SKM-1 treated with dmso at 0.1 percent for 144 hours (cell line): ENCODE measurements around the gene CPXCR1.
"Not testable (repeated sequence)": the region's sequence is repeated elsewhere in the genome, so short reads cannot be mapped to it uniquely, and the experiment has no call there.

Source experiments
- DNase-seq: peaks from one replicate; lab custom pipeline; 2025; ENCODE audit not compliant: unreplicated experiment; lab: John Stamatoyannopoulos, UW

The CPXCR1 gene

GRCh38 chrX:88746925-88747324, at the start of gene CPXCR1:
Gene CPXCR1 (plus strand): TSS chrX:88747225. CDS start chrX:88753415, 6,190 bp downstream.
- DNase-seq: no peak

DNA sequence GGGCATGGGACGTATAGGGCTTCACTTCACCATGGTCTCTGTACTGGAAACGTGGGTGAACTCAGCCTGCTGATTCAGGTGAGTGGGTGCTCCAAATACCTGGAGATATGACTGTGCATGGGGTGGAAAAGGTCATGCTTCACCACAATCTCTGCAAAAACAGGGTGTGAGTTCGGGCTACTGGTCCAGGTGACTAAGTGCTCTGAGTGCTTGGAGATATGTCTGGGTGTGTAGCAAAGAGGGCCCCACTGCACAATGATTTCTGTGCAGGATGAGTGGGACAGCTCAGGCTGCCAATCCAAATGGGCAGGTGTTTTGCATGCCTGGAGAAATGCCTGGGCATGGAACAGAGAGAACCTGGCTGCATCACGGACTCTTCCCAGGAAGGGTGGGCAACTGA, 11.2 kb upstream of the CPXCR1 start:
- no peak for DNase-seq

GRCh38 chrX:88746215-88746614, 810 bp upstream of the CPXCR1 start:
- DNase-seq: not testable (repeated sequence)

DNA sequence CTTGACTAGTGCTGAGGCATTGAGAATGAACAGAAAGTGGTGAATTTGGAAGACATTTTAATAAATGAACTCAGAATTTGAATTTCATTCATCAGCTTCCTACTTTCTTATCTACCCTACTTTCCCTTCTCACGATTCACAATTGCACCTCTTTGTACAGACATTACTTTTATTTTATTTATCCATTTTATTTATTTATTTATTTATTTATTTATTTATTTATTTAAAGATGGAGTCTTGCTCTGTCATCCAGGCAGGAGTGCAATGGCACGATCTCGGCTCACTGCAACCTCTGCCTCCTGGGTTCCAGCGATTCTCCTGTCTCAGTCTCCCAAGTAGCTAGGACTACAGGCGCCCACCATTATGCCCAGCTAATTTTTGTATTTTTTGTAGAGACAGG, 5.3 kb downstream of the CPXCR1 start:
- DNase-seq: not testable (repeated sequence)

- no peak for DNase-seq
Observed at GRCh38 chrX:88789825-88790224, 42.8 kb downstream of the CPXCR1 start.
